Esophagus squamous epithelium (tissue), 4 donors: Measurements from ENCODE around the gene CMTM6.

Experiments
- CTCF ChIP-seq, 6 experiments: fragments of 450-650 bp in 4 of 6; fragments of 200-600 bp in 2 of 6; sonication (generic) in 2 of 6; IDR thresholded peaks; one replicate each; pipeline ENCODE4 v1.5.1; 2016 to 2019; ENCODE audit warnings: antibody characterized with exemption in 6 of 6, mild to moderate bottlenecking in 4 of 6, moderate library complexity in 4 of 6
- POLR2A ChIP-seq, 4 donors: fragments of 450-650 bp; IDR thresholded peaks; one replicate each; pipeline ENCODE4 v1.6.1; 2017; ENCODE audit warnings: antibody characterized with exemption in 4 of 4, mild to moderate bottlenecking in 4 of 4, moderate library complexity in 3 of 4

- no peak for TF ChIP-seq CTCF (IDR thresholded peaks at IDR 0.05)
- no peak for TF ChIP-seq POLR2A (IDR thresholded peaks at IDR 0.05)
Measured at GRCh38 chr3:32500880-32501782, 1.5 kb downstream of the CMTM6 start.
